GM18499 (cell line): Measurements from ENCODE around the gene CHPF.

Experiments
- ATAC-seq: cut with Tn5 transposase; IDR thresholded peaks from one replicate; pipeline ENCODE4 v1.9.1; 2021; ENCODE audit warnings: moderate number of reproducible peaks; ENCODE audit not compliant: insufficient read depth, unreplicated experiment

The CHPF gene, protein sequence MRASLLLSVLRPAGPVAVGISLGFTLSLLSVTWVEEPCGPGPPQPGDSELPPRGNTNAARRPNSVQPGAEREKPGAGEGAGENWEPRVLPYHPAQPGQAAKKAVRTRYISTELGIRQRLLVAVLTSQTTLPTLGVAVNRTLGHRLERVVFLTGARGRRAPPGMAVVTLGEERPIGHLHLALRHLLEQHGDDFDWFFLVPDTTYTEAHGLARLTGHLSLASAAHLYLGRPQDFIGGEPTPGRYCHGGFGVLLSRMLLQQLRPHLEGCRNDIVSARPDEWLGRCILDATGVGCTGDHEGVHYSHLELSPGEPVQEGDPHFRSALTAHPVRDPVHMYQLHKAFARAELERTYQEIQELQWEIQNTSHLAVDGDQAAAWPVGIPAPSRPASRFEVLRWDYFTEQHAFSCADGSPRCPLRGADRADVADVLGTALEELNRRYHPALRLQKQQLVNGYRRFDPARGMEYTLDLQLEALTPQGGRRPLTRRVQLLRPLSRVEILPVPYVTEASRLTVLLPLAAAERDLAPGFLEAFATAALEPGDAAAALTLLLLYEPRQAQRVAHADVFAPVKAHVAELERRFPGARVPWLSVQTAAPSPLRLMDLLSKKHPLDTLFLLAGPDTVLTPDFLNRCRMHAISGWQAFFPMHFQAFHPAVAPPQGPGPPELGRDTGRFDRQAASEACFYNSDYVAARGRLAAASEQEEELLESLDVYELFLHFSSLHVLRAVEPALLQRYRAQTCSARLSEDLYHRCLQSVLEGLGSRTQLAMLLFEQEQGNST

DNA sequence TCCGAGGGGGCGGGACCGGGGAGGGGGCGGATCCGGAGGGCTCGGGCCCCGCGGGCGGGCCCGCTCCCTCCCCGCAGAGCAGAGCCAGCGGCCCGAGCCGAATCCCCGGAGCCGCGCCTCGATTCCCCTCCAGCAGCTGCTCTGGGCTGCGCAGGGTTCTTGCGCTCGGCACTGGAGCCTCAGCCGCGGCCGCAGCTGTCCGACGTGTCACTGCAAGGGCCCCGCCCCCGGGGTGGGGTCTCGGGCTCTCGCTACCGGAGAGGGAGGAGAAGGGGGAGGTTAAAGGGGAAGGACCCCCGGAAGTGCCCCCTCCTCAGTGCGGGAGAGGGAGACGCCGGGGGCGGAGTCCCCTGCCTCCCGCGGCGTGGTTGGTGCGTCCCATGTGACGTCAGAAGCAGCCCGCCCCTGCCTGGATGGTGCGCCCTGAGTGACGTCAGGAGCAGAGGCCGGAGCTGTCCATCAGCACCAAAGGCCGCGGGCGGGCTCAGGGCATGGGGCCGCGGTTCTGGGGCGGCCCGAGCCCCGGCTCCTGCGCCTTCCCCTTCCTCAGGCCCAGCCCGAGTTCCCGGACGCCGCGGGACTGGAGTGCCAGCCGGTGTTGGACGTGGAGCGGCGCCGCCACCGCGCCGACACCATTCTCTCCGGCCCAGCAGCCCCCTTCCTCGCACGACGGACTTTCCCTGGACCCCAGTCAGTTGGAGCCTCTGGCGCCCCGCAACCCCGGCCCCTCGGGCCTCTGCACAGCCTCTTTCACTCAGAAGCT lies at the start of gene CHPF, which contains the start of gene TMEM198:
Gene CHPF (minus strand): TSS at position 214 of the 763 bp plus-strand sequence. CDS start 271 bp downstream, outside the sequence.
Gene TMEM198 (plus strand): TSS at position 433 of the 763 bp plus-strand sequence. CDS start 700 bp downstream, outside the sequence.
- ATAC-seq, result peak; percentile 47

DNA sequence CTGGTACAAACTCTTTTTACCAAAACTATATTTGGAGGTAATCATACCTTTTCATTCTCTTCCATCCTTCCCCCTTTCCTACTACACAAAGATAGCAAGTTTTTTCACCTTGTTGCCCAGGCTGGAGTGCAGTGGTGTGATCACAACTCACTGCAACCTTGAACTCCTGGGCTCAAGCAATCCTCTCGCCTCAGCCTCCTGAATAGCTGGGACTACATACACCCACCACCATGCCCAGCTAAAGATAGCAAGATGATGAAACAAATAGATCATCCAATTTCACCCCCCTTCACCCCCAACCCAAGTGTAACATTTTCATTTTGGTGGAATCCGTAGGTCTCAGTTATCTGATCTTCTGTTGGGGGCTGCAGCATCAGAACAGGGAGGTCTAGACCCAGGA lies 49.5 kb upstream of the CHPF start:
- ATAC-seq, result no peak

DNA sequence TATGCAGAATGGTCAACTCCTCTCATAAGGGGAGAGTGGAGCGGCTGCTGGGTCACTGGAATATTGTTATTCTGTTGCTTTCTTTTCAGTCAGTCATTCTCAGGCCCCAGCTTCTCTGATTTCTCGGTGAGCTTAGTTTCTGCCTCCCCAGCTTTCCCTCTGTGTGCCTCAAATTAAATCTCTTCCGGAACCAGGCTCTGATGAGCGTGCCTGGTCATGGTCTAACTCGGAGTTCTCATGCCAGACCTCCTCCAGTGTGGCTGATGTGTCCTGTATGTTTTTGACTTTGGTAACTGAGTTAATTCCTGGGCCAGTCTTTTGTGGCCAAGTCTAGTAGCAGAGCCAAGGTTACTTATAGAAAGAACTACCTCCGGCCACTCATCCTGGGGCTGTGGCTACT lies 49.1 kb upstream of the CHPF start:
- ATAC-seq, result no peak

DNA sequence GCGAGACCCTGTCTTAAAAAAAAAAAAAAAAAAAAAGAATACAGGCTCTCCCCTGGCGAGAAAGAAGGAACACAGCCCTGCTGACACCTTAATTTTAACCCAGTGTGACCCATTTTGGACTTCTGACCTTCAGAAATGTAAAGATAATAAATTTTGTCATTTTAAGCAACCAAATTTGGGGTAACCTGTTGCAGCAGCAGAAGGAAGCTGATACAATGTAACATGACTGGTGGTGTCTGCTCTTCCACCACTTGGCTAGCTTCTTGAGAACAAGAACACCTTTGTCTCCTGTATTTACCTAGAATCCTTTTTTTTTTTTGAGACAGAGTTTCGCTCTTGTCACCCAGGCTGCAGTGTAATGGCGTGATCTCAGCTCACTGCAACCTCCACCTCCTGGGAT lies 47.5 kb upstream of the CHPF start:
- no peak for ATAC-seq

DNA sequence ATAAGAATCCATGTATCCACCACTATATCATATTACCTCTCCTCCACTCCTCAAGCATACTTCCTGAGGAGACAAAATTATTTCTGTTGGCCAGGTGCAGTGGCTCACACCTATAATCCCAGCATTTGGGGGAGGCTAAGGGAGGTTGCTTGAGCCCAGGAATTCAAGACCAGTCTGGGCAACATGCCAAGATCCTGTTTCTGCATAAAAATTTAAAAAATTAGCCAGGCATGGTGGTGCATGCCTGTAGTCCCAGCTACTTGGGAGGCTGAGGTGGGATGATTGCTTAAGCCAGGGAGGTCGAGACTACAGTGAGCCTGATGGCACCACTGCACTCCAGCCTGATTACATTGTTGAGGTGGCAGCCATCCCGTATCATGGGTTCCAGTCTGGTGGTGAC lies 37.7 kb upstream of the CHPF start:
- no peak for ATAC-seq

DNA sequence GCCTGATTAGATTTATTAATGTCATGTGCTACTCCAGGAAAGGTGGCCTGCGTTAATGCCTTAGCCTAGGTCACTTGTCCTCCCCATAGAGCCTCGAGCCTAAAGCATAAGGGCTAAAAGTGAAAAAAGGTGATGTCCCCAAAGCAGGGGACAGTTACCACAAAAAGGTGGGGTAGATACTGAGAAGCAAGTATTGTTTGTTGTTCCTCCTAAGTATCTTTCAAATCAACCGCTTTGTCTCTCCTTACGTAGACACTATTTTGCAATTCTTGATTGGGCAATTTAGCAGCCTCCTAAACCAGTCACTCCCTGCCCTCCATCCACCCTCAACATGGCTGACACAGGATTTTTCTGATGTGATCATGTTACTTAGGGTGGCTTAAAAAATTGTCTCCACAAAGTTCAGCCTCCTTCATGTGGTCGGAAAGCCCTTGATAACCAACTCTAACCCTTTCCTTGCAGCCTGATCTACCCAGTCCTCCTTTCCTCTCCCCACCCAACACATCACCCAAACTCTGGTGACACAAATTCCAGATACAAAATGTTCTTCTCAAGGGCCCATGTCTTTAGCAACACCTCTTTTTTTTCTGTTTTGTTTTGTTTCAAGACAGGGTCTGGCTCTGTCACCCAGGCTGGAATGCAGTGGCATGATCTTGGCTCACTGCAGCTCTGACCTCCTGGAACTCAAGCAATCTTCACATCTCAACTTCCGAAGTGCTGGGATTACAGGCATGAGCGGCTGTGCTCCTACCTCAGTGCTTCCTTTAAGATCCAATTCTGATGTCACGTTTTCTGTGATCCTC lies 35.4 kb upstream of the CHPF start:
- ATAC-seq, result no peak

DNA sequence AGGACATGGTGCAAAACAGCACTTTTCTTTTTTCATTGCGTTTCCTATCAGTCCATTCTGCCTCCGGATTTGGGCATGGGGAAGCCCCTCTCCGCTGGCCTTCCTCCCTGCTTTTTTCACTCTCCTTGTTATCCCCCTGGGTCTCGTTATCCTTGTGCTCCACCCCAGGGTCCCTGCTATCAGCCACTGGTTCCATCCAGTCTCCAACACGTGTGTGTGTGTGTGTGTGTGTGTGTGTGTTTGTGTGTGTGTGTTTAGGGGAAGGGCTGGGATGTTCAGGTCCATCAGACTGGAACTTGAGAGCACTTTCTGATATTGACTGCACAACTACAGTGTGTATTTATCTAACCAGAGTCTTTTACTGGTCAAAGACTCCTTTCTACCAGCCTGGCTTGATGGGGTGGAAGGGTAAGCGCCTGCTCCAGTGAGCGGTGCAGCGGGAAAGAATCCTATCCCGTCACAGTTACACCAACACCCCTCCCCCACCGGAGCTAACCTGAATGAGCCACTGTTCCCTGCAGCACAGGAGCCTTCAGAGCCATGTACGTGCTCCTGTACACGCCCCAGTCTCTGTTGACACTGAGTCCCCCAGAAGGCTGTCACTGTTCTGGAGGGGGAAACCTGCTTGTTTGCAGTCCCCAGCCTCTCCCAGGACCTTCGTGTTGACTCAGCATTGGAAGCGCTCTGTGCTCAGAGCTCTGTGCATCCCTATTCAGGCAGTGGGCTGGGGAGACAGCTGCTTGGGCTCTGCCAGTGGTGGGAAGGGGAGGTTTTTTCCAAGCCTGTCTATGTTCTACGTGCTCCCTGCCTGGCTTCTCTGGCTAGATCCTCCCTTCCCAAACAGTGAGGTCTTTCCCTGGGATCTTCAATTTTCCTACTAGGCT lies 33.1 kb upstream of the CHPF start:
- no peak for ATAC-seq

DNA sequence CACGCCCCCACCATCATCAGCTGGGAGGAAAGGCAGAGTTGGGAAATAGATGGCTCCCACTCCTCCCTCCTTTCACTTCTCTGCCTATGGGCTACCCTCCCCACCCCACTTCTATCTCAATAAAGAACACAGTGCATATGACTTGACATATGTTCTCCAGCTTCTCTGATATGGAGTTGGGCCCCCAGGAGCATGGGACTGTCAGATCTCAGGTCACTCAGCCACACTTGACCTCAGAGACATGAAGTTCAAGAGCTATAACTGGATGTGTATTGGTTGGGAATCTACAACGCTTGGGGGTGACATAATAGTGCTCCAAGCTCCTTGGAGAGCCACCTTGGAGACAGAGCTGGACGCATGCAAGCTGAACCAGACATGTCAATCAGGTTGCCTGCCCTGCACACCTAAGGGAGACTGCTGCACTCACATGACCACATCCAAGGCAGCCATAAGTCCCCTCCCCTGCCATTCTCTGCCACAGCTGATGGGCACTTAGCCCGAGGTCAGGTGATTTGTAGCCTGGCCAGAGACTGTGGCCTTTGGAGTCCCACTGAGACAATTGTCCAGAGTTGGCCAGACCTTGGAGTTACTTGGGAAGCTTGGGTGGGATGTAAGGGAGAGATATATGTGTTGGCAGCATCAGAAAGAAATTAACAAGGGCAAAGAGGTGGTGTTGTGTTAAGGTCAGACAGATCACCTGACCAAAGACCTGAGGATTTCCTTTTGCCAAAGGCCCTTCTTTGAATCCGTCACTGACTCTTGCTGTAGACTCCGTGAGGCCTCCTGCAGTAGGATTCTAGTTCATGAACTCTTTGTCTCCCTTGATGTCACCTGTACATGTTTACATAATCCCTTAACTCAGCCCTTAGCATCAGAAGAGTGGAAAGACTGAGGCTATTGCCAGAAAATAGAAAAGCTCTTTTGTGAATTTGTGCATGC lies 32.2 kb upstream of the CHPF start:
- ATAC-seq, result no peak

DNA sequence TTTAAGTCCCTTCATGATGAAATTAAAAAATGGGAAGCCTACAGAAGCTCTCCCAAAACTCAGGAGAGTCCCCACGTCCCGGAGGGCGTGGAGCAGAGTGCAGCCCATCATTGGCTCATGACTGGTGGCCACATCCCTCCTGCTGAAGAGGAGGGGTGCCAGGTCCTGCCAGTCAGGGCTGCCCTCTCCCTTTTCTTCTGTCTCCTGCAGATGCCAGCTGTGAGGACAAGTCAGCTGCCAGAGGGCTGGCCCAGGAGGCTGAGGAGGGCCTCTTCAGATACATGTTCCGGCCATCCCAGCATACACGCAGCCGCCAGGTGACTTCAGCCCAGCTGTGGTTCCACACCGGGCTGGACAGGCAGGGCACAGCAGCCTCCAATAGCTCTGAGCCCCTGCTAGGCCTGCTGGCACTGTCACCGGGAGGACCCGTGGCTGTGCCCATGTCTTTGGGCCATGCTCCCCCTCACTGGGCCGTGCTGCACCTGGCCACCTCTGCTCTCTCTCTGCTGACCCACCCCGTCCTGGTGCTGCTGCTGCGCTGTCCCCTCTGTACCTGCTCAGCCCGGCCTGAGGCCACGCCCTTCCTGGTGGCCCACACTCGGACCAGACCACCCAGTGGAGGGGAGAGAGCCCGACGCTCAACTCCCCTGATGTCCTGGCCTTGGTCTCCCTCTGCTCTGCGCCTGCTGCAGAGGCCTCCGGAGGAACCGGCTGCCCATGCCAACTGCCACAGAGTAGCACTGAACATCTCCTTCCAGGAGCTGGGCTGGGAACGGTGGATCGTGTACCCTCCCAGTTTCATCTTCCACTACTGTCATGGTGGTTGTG lies 31.1 kb upstream of the CHPF start:
- ATAC-seq, result no peak

DNA sequence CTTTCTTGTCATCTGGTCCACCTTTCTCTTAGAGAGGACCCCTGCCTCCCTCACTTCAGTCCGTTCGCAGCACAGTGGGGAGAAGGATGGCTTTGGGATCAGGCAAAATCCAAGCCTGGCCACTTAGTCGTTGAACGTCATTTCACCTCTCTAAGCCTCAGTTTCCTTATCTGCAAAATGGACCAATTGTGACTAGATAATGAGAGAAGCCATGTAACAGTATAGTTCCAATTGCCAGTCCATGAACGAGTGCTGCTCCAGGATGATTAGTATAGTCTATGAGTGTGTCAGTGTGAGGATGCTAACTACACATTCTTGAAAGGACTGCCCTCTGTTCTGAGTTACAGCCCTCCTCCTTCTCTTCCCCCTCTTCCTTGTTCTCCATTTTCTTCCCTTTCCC lies 29.6 kb upstream of the CHPF start:
- no peak for ATAC-seq

DNA sequence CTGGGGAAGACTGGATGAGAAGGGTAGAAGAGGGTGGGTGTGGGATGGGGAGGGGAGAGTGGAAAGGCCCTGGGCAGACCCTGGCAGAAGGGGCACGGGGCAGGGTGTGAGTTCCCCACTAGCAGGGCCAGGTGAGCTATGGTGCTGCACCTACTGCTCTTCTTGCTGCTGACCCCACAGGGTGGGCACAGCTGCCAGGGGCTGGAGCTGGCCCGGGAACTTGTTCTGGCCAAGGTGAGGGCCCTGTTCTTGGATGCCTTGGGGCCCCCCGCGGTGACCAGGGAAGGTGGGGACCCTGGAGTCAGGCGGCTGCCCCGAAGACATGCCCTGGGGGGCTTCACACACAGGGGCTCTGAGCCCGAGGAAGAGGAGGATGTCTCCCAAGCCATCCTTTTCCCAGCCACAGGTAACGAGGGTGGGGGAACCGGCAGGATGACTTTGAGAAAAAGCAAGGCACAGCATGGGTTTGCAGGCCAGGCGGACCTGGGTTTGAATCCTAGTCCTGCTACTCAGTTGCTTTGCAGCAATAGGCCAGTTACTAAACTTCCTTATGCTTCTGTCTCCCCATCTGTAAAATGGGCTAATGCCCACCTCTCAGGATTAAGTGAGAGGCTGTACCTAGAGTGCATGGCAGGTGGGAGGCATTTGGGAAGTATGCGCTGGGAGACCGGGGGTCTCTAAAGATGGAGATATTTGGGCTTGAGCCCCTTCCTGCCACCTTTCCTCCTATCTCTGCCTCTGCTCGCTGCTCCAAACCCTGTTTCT lies 28.8 kb upstream of the CHPF start, which contains the start of gene INHA:
Gene INHA (plus strand): TSS at position 74 of the 765 bp plus-strand sequence. CDS start 65 bp downstream, at position 139.
- ATAC-seq, result no peak

DNA sequence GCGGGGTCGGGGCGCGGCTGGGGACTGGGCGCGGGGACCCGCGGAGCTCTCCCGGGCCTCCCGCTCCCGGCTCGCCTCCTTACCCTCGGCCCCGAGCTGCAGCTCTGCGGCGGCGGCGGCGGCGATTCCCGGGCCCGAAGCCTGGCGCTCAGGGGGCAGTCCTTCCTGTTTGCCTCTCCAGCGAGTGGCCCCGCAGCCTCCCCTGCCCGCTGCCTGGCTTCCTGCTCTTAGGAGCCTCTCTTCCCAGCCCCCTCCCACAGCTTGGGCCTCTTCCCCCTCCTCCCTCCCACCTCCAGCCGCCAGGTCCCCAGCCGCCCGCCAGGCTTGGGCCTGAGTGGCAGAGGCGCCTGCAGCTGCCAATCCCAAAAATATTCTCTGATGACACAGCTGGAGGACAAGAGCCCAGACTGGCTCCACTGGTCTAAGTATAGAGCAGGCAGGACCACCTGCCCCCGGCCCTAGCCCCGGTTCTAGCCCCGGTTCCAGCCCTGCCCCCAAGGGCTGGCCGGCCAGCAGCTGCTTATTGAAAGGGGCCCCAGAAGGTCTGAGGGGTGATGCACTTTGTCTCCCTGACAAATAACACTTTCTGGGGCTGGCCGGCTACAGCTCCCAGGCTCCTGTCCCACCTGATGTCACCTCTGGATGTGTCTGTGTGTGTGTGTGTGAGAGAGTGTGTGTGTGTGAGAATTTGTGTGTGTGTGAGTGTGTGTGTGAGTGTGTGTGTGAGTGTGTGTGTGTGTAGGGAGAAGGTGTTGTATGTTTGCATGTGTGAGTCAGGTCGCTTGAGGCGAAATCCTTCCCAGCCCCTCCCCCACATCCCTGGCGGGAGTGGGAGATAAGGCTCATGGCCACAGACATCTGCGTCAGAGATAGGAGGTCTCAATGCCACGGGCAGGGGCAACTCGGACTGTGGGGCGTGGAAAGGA lies 28.0 kb upstream of the CHPF start, which contains the start of gene OBSL1:
Gene OBSL1 (minus strand): TSS at position 229 of the 926 bp plus-strand sequence. CDS start 307 bp downstream, outside the sequence.
- no peak for ATAC-seq

DNA sequence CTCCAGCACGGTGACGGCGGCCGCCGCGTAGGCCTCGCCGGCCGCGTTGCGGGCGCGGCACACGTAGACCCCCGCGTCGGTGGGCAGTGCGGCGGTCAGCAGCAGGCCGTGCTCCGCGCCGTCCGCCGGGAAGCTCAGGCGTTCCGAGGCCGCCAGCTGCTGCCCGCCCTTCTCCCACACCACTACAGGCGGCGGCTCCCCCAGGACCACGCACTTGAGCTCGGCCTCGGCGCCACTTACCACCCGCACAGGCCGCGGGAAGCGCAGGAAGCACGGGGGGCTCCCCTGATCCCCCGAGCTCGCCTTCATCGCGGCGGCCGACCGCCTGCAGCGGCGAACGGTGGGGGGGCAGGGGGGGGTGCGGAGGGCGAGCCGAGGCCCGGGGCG lies 27.3 kb upstream of the CHPF start:
- ATAC-seq, result no peak

DNA sequence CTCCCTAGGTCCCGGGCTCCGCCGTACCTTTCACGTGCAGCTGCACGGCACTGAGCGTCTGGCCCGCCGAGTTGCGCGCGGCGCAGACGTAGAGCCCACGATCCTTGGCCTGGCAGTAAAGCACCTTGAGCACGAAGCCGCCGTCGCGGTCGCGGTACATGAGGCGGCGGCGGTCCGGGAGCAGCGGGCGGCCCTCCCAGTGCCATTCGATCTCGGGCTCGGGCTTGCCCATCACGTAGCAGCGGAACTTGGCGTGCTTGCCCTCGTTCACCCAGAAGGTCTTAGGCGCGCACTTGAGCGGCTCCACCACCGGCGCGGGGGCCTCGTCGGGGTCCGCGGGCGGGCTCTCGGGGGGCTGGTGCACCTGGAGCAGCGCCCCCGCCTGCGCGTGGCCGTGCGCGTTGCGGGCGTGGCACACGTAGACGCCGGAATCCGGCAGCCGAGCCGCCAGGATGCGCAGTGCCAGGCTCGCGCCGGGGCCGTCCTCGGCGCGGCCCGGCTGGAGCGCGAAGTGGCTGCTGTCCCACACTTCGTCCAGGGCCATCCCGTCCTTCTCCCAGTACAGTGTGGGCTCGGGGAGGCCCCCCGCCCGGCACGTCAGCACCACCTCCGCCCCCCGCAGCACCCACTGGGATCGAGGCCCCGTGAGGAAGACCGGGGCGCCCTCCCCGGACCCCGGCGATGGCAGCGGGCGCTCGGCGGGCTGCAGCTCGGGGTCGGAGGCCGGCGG lies 26.8 kb upstream of the CHPF start:
- no peak for ATAC-seq
